NAMALWA (cell line): ENCODE measurements around the gene DCK.

Source experiments
- DNase-seq: peaks from one replicate; pipeline ENCODE4 v3.0.0-alpha.2; 2015; ENCODE audit warnings: low spot score

Gene DCK

GRCh38 chr4:71064521-71064920 is 71.1 kb downstream of the DCK start:
- DNase-seq: no peak

GRCh38 chr4:71065991-71066510 is 72.6 kb downstream of the DCK start:
- DNase-seq: no peak

GRCh38 chr4:71066737-71067716 is 73.6 kb downstream of the DCK start:
- no peak for DNase-seq

- no peak for DNase-seq
Measured at GRCh38 chr4:71069063-71069462, 75.6 kb downstream of the DCK start.

GRCh38 chr4:71070015-71070414 is 76.6 kb downstream of the DCK start:
- no peak for DNase-seq

GRCh38 chr4:71074452-71075299 is 81.2 kb downstream of the DCK start:
- no peak for DNase-seq
